Measurements from ENCODE around the gene DOCK10.

DNA sequence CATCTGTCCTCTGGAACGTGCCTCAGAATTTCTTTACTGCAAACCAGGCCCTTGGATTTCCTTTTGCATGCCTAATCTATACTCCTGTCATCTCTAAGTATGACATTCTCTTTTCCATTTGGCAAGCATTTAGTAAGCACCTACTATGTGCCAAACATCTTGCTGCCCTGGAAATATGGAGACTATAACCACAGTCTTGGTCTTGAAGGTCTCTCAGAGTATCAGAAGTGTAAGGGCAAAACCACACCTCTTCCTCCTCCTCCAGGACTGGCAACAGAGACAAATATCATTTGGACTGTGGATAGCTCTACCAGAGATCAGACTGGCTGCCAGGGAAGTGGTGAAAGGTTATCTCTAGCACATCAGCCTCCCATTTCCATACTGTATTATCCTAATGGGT, 11.4 kb downstream of the DOCK10 start:
- no peak for TF ChIP-seq CTCF (IDR thresholded peaks at IDR 0.05)
- TF ChIP-seq POLR2A (IDR thresholded peaks at IDR 0.05): no peak
- TF ChIP-seq POLR2AphosphoS5 (IDR thresholded peaks at IDR 0.05; ENCODE audit: insufficient read depth in 1 of 2, low read depth in 1 of 2): no peak

All from vagina (tissue), 2 donors.